ENCODE measurements around the gene B3GLCT.

GRCh38 chr13:31248361-31248760 lies 48.6 kb downstream of the B3GLCT start:
- TF ChIP-seq EZH2 (IDR thresholded peaks at IDR 0.05; ENCODE audit: insufficient read depth, poor library complexity, severe bottlenecking) (no peak), EZH2phosphoT487 (IDR thresholded peaks at IDR 0.05; ENCODE audit: insufficient read depth, low read depth) (no peak)

Data from GM23248 (cell line).